NCI-H2171 treated with DMSO at 0.1 percent for 48 hours (cell line): ENCODE measurements around the gene LZTR1.

Experiments used
- DNase-seq: peaks from one replicate; lab custom pipeline; 2025; lab: John Stamatoyannopoulos, UW

The LZTR1 gene

GRCh38 chr22:20951151-20951931 lies 30.8 kb upstream of the LZTR1 start:
- DNase-seq = no peak

- DNase-seq = no peak
These were observed 30.1 kb upstream of the LZTR1 start for GRCh38 chr22:20951932-20952380.

- peak; percentile 28 for DNase-seq
These were observed 29.4 kb upstream of the LZTR1 start for GRCh38 chr22:20952544-20953341.

- no peak for DNase-seq
These were observed 28.8 kb upstream of the LZTR1 start for GRCh38 chr22:20953342-20953608.

GRCh38 chr22:20953668-20954500 lies 28.2 kb upstream of the LZTR1 start:
- DNase-seq = no peak

GRCh38 chr22:20955548-20955947 lies 26.5 kb upstream of the LZTR1 start:
- DNase-seq = no peak

GRCh38 chr22:20956258-20957101 lies 25.6 kb upstream of the LZTR1 start:
- no peak for DNase-seq

- no peak for DNase-seq
These were observed 24.9 kb upstream of the LZTR1 start for GRCh38 chr22:20957102-20957682.

- no peak for DNase-seq
These were observed 24.2 kb upstream of the LZTR1 start for GRCh38 chr22:20957683-20958431.

- DNase-seq = no peak
These were observed 22.3 kb upstream of the LZTR1 start for GRCh38 chr22:20959578-20960461.

- DNase-seq = no peak
These were observed 21.5 kb upstream of the LZTR1 start for GRCh38 chr22:20960609-20961008.

GRCh38 chr22:20962491-20962945 lies 19.6 kb upstream of the LZTR1 start:
- DNase-seq = no peak

GRCh38 chr22:20963201-20964052 lies 18.7 kb upstream of the LZTR1 start:
- DNase-seq = no peak

GRCh38 chr22:20964090-20964798 lies 17.9 kb upstream of the LZTR1 start:
- DNase-seq = no peak

GRCh38 chr22:20964799-20965103 lies 17.3 kb upstream of the LZTR1 start:
- DNase-seq = no peak

- no peak for DNase-seq
These were observed 16.8 kb upstream of the LZTR1 start for GRCh38 chr22:20965104-20965887.
